GM21390 (cell line): Measurements from ENCODE around the gene PELI2.

Experiments
- ATAC-seq: cut with Tn5 transposase; IDR thresholded peaks from one replicate; pipeline ENCODE4 v1.9.1; 2021; ENCODE audit not compliant: unreplicated experiment

Gene PELI2

DNA sequence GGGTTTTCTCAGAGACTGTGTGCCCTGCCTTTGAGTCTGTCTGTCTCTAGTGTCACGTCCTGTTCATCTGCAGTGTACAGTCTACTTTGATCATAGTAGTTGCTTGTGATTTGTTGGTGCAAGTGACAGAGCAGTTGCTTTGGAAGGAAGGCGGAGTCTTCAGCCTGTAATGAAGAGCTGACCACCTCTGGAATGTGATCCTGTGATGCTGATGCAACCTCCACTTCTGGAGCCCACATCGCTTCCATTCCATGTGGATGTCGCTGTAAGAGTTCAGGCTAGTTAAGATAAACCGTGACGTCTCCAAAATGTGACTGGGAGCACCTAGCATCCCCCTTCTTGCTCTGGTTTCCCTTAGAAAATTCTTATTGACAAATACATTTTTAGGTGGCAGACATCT is 51.8 kb downstream of the PELI2 start:
- no peak for ATAC-seq

DNA sequence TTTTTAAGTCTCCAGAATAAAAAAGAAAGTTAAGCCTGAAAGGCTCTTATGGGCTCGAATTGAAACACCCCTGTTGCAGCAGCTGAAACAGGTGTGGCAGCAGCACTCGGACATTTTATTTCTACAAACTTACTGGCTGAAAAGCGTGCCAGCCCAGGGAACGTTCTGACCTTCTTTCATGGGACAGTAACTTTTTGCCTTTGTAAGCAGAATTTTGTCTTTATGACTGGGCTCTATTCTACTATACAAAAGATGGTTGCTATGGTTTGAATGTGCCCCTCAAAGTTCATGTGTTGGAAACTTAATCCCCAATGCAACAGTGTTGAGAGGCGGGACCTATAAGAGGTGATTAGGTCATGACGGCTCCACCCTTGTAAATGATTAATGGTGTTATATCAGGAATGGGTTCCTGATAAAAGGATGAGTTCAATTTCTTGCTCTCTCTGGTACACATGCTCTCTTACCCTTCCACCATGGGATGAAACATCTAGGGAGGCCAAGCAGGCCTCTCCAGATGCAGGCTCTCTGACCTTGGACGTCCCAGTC is 52.7 kb downstream of the PELI2 start:
- ATAC-seq, result no peak

DNA sequence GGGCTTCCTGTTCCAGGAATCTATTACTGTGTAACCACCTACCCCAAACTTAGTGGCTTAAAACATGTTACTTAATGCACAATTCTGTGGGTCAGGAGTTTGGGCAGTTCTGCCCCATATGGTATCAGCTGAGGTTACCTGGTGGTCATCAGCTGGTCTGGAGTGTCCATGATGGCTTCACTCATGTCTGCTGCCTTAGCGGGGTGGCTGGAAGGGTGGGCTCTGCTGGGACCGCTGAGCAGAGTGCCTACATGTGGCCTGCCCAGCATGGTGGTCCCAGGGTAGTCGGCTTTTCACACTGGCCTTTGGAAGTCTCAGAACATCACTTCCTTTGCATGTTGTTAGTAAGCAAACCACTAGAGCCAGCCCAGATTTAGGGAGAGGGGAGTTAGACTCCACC is 53.9 kb downstream of the PELI2 start:
- ATAC-seq, result no peak

DNA sequence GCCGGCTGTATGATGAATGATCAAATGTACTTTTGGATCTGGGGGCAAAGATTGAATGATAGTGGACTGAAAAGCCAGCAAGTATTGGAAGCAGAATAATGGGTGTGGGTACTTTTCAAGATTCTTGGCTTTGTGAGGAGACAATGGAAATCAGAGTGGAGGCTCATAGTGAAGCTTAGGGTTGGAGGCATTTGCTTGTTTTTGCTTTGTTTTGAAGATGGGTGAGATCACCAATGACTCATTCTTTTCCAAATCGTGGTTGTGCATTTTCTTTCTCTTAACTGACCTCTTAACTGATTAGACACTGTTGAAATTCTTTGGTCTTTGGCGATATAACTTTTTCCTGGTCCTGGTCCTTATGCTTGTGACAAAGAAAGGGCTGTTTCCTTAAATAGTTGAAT is 54.4 kb downstream of the PELI2 start:
- ATAC-seq, result no peak

DNA sequence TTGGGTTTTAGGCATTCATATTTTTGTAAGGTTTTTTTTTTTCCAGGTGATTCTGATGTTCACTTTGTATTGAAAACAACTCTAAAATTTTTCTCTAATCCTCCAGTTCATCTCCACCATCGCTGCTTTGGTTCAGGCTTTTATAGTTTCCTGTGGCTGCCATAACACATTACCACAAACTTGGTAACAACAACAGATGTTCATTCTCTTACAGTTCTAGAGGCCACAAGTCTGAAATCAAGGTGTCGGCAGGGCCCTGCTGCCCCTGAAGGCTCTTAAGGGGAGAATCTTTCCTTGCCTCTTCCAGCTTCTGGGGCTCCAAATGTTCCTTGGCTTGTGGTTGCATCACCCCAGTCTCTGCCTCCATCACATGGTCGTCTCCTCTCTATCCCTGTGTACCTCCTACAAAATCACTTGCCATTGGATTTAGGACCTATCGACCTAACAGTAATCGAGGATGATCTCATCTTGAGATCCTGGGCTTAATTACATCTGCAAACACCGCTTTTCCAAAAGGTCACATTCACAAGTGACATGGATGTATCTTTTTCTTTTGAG is 55.2 kb downstream of the PELI2 start:
- no peak for ATAC-seq

DNA sequence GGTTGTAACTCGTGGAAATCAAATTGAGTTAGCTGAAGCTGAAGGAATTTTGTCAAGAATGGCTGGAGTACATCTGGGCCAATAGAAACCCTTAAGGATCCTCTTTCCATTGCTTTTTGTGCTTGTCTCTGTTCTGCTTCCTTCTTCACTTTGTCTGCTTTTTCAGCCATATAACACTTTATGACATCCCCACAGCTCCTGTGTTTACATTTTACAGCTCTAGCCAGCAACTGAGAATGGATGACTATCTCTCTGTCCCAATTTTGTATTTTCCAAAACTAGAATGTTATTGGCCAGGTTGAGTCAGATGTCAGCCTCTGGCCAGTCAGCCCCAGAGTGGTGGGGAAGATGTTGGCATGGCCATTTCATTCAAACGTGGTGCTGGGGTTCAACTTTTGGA is 57.6 kb downstream of the PELI2 start:
- no peak for ATAC-seq

DNA sequence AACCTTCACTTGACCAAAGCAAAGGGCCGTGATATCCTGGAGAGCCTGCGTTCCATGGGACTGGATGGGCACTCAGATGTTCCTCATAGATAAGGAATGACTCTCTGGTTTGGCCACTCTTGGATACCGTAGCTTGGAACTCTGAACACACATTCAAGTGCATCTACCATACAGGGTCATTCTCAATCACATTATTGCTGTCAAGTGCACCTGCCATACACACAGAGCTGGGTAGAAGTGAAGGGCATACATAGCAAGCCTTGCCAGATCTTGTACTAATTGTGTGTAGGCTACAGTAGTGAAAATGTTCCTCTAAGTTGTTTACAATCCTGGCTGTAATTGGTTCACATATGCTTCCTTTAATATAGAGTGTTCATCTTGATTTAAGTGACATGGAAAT is 58.3 kb downstream of the PELI2 start:
- ATAC-seq, result no peak

DNA sequence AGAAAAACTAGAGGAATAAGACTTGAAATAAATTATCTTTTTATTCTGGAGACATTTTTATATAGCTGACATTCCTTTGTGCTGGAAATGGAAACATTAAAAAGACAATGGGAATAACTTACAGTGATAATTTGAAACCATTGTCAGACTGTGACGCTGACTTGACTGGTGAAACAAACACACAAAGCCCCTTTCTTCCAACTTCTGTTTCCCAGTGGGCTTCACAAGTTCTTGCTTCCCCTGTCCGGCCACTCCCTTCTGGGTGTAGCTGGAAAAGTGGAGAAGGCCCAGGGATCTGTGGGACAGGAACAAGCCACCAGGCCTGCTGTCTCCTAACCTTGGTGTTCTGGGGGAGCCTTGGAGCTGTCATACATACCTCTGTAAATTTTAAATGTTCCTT is 58.8 kb downstream of the PELI2 start:
- no peak for ATAC-seq

DNA sequence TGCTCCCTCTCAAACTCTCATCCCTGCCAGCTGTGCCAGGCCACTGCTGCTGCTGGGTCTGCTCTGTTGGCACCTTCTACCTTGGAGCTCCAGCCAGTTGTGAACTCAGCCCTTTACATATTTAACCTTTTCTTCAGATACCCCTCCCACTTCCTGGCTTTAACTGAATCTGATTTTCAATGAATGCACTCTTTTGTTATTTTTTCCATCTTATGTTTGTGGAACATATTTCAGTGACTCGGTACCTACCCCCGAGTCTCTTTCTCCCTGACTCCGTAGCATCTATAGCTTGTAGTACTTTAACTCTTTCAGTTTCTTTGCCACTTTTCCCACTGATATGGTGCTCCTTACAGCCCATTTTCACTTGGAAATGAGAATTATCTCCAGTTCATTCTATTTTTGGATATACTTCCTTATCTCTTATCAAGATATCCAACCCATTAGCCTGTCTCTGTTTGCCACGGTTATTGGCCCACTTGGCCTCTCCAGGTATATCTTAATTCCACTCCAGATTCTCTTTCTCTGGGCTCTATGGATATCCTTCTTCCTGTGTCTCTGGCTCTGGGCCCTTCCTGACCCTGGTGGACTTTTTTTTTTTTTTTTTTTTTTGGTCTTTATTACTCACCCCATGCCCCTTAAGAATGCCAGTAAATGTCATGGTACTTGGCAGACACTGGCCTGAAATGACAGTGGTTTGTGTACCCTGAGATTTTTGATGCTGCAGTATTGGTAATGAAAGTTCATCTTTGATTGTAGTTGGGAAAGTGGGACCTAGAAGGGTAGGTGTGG is 62.7 kb downstream of the PELI2 start:
- ATAC-seq, result no peak

DNA sequence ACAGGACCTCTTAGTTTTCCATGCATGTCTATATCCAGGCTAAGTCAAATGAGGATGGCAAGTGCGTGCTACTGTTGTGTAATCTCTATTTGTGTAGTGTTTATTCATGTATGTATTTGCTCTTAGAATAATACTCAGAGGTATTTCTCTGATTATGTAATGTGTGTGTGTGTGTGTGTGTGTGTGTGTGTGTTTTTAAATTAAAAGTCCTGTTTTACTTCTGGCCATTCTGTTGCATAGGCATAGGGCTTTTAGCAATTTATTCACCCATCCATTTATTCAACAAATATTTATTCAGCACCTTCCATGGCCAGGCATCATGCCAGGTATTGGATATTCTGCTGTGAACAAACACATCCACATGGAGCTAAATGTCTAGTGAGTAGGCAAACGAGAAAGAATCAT is 63.5 kb downstream of the PELI2 start:
- no peak for ATAC-seq

DNA sequence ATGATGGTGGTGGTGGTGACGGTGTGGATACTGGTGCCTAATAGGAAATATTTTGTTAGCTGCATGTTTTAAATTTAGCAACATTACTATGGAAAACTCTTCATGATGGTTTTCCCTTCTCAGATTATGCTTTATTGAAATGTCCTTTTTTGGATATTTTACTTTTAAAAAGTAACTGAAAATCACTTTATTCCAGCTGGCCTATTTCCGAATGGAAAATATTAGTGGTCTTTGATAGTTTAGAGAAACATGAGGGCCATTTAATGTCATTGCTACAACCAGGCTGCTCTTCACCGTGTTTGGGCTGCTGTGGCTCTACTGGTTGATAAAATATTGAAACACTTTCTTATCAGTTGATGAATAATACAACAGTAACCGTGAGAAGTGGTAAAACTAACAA is 64.2 kb downstream of the PELI2 start:
- no peak for ATAC-seq

DNA sequence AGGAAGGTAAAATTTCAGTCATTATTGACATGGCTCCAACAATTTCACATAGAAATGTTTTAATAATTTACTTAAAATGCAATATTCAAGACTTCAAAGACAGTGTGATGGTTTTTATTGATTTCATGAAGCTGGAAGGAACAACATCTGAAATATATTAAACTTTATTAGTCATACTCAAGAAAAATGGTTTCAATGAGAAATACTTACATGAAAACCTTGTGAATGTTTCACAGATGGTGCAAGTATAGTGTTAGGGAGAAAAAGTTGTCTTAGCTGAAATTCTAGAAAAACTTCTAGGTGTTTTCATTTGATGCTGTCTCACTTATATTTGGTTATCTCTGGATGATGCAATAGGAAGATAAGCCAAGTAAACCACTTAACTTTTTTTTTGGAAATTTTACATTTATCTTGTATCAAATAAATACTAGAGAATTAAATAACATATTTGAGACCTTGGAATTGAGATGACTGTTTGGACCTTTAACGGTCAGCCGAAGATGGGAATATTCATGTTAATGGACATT is 65.5 kb downstream of the PELI2 start:
- no peak for ATAC-seq

DNA sequence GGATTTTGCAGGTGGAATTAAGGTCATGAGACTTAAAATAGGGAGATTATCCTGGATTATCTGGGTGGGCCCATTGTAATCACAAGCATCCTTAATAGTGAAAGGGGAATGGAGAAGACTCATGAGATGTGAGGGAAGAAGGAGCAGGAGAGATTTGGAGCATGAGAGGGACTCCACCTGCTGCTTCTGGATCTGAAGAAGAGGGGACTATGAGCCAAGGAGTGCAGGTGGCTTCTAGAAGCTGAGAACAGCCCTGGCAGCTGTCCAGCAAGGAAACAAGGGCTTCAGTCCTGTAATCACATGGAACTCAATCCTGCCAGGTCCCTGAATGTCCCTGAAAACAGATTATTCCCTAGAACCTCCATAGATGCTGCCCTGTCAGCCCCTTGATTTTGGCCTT is 67.8 kb downstream of the PELI2 start:
- ATAC-seq, result no peak

DNA sequence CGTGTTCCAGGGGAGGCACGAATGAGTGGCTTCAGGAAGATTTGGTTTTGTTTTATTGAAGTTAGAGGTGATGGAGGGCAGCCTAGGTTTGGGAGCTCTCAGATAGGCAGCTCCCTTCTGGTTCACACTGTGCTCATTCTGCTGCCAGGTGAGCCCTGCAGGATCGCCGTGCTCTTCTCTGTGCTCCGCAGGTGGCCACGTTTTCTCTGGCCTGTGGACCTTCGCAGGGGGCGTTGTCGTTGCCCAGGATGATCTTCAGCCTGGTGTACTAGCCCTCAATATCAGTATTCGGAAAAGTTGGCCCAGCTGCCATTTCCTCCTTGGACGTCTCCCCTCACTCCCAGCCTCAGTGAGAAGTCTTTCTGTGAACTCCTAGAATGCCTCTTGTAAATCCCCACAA is 69.5 kb downstream of the PELI2 start:
- ATAC-seq, result no peak

DNA sequence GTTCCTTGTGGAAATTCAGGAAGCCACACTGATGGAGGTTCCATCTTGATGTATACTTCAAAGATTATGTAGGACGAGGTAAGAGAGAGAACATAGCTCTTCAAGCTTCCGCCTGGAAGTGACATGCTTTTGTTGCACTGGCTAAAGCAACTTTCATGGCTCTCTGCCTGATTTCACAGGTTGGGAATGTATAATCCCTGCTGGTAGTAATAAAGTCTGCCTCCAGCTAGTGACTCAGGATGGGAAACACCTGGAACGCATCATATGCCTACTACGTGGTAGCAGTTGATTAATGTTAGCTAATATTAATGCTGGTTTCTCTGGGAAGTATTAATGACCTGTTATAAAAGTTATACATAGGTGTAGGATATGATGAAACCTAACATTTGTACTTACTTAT is 71.1 kb downstream of the PELI2 start:
- ATAC-seq, result no peak

DNA sequence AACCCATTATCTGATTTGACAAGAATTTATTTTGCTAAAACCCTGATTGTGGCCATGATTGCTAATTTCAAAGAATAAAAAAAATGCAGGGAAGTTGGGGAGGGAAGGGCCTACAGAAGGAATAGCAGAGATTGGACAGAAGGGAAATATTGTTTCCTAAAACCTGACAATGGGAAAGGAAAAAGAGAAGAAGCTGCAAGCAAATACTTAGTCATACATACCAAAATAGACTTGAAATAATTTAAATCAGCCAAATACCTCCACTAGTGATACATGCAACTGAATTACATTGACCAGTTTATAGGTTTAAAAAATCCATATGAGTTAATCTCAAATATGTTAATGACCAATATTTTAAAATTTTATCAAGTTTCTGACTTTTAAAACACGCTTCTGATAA is 75.1 kb downstream of the PELI2 start:
- no peak for ATAC-seq

DNA sequence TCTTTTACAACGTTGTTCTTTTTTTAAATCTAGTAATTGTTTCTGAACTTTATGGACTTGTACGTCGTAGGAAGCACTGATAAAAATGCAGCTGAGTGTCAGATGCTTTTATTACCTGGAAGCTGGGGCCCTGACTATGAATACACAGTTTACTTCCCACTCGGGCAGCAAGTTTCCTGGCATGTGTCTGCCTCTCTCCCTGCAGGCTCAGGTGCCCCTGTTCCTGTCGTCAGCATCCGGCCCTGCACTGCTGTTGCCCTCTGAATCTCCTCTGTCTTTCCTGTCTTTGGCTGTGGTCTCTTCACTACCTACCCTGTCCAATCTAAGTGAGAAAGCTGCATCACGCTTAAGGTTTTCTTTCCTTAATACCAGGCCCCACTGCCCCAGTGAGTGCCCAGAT is 75.8 kb downstream of the PELI2 start:
- ATAC-seq, result no peak

DNA sequence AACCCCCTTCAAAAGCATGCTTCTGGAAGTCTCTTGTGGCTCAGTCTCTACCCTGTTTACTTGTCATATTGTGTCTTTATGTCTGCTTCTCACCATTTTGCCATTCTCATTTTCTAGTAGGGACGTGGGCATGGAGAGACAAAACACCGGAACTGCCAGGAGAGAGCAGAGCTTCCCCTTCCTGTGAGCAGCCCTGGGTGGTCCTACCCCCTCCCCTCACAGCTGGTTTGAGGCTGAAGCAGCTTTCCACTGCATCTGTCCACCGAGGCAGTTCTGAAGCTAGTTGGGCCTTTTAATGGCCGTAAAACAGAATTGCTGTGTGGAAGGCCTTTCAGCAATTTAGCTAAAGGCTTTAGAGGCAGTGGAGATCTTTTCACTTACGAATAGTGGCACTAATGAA is 77.0 kb downstream of the PELI2 start:
- no peak for ATAC-seq

DNA sequence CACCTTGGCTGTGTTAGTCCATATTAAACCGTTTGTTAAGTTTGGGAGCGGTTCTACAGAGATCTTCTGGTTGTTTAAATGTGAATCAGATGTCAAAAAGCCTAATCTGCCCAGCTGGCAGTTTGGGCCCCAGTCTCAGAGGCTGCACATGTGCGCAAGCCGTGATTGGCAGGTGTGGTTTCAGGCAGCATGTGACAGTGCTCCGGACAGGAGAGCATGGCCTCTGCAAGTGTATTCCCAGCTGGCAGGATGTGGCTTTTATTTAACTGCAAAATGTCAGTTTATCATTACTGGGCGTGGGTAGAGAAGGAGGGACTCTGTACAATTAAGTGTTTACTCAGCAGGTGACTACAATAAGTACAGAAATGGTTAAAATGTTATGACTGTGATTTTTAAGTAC is 77.5 kb downstream of the PELI2 start:
- ATAC-seq, result peak; percentile 56

DNA sequence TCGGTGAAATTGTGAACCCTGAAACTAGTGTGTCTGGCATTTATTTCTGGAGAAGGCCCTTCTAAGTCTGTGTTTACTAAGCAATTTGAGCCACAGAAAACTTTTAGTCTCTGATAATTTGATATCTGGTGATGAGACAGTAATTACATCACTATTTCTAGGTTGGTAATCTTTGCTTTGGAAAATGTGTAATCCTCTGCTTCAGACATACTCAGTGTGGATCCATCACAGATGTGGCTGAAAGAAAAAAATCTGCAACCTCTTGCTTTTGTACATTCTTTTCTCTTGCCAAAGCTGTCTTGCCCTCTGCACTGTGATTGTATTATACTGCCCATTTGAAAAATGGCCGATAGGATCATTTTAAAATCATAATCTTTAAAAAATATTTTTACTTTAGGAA is 78.1 kb downstream of the PELI2 start:
- no peak for ATAC-seq

DNA sequence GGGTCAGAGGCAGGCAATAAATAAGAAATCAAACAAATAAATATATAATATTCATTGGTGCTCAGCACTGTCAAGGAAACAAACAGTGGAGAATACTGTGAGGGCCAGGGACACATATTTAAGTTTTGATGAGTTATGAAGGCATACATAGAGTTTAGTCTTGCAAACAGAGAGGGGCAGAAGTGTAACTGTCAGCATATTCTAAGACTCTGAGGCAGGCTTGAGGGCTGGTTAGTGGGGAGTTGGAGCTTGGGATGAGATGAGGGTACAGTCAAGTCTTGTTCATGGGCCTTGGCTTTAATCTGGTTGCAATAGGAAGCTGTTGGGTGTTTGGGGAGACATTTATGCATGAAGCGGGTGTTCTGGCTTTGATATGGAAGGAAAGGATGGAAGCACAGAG is 78.9 kb downstream of the PELI2 start:
- no peak for ATAC-seq

DNA sequence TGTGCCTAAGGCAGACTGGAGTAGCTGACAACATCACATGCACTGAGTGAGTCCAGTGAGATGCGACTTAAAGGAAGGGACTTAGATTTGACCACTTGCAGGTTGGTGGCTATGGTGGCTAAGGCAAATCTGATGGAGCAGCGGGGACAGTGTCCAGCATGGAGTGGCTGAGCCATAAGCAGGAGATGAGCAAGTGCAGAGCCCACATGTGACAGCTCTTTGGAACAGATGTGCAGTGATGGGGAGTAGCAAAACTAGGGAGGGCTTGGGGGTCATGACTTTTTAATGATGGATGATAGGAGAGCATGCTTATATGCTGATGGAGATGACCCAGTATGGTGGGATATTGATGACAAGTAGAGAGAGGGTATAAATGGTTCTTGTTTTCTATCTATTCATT is 80.2 kb downstream of the PELI2 start:
- no peak for ATAC-seq
